Activated CD4-positive, CD25-positive, alpha-beta regulatory T cell (primary cell): Measurements from ENCODE around the gene TSPAN1.
A peak's percentile ranks its signal among the peaks of the same experiment; 100 is the strongest.

Experiments
- DNase-seq, 4 experiments: peaks; one replicate each; lab custom pipeline; 2025; lab: John Stamatoyannopoulos, UW

The TSPAN1 gene

GRCh38 chr1:46160212-46160611 is 14.7 kb upstream of the TSPAN1 start:
- DNase-seq = no peak

- DNase-seq = peak in 3 of 4 experiments; percentile 16 to 47 (median 40)
Observed at GRCh38 chr1:46166521-46167462, 8.1 kb upstream of the TSPAN1 start.

- no peak for DNase-seq
Observed at GRCh38 chr1:46168477-46168876, 6.4 kb upstream of the TSPAN1 start.

DNA sequence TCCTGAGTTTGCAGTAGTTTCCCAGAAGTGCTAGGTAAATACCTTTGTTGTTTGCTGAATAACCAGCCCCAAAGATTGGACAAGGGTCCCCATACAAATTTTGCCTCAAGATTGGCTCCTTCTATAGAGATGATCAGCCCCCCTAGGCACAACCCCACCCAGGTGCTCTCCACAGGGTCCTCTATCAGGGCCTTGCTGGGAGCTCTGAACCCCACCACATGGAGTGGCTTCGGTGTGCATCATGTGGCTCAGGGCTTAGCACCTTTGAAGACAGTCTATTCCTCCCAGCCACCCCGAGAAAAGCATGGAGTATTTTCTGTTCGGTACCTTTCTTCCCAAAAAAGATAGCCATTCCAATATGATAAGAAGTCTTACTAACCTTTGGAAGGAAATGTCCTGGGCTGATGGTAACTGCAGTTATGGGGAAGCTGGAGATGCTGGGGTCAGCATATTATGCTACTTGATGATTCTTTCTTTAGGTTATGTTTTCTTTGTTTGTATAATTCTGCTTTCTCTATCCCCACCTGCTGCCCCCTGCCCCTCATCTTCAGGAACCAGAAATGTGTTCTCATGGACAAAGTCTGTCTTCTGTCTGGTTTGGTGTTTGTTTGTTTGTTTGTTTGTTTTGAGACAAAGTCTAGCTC is 5.0 kb upstream of the TSPAN1 start:
- DNase-seq = no peak

GRCh38 chr1:46171351-46171750 is 3.5 kb upstream of the TSPAN1 start:
- DNase-seq = no peak

DNA sequence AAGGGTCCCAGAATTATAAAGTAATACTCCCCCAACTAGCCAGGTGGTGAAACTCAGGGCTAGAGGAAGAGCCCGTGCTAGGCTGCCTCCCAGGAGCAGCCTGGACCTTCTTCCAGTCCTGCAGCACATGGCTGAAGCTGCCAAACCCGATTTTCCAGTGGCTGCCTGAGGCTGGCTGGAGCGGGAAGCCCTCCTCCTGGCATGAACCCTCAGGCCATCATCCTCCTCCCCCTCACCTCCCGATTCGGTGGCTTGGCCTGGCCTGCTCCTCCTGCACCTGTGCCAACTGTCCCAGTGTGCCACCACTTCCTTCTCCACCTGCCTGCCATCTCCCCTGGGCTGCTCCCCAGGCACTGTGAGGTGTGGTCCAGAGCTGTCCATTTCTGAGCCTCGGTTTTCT is 3.0 kb upstream of the TSPAN1 start:
- DNase-seq = no peak

- DNase-seq = no peak
Observed at GRCh38 chr1:46172321-46172720, 2.6 kb upstream of the TSPAN1 start.

DNA sequence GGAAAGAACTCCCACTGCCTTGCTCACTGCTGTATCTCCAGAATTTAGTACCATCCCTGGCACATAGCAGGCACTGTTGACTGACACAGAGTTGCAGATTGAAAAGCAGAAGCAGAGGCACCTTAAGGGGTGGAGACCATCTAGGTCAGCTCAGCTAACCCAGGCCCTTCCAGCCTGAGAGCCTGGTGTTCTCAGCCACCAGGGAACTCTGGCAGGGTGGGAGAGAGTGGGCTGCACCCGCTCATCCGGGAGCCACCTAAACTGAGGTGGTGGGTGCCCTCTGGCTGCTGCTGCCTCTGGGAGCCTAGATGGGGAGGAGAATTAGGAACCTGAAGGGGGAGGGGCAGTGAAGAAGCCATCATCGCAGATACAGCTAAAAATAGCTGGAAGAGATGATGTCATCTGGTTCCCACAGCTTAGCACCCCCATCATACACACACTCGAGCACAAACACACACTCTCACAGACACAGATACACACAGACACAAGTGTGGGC is 1.5 kb upstream of the TSPAN1 start:
- no peak for DNase-seq

DNA sequence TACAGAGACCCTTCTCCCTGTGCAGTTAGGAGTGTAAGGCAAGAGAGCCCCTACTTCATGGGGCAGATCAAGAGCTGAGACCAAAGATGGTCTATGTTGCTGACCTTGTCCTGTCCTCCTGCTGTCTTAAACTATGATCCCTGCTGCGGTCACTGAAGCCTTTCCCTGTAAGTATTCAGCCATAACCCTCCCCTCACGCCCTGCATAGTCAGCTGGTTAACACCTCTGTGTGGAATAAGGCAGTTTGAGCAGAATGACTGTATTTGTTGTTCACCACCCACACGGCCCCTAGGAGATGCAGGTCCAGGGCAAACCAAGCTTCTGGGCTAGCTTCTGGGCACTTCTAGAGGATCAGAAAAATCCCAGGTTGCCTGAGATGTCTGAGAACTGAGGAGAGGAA is 356 bp downstream of the TSPAN1 start:
- DNase-seq = no peak

GRCh38 chr1:46176211-46176865 is 1.5 kb downstream of the TSPAN1 start, which contains the start of gene P3R3URF:
TSS of gene P3R3URF (minus strand) at chr1:46176488. CDS start at chr1:46176471, 17 bp downstream.
- no peak for DNase-seq

- DNase-seq = peak; percentile 30 to 46 (median 34)
Observed at GRCh38 chr1:46179138-46180081, 4.5 kb downstream of the TSPAN1 start.

DNA sequence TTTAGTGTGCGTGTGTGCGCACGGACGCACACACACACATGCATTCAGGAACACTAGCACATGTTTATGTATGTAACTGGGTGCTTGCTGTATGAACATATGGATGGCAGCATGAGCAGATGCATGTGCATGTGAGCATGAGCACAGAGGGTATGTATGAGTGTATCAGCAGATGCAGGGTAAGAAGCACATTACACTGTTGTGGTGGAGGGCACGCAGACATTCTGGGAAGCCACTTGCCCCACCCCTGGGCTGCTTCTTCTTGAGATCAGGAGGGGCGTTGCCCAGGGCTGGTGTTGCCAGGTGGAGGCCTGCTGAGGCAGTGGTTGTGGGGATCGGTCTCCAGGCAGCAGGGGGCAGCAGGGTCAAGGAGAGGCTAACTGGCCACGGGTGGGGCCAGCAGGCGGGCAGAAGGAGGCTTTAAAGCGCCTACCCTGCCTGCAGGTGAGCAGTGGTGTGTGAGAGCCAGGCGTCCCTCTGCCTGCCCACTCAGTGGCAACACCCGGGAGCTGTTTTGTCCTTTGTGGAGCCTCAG is 5.3 kb downstream of the TSPAN1 start:
- no peak for DNase-seq

- no peak for DNase-seq
Observed at GRCh38 chr1:46181343-46182260, 6.7 kb downstream of the TSPAN1 start.

GRCh38 chr1:46183079-46183847 is 8.4 kb downstream of the TSPAN1 start:
- DNase-seq = no peak

DNA sequence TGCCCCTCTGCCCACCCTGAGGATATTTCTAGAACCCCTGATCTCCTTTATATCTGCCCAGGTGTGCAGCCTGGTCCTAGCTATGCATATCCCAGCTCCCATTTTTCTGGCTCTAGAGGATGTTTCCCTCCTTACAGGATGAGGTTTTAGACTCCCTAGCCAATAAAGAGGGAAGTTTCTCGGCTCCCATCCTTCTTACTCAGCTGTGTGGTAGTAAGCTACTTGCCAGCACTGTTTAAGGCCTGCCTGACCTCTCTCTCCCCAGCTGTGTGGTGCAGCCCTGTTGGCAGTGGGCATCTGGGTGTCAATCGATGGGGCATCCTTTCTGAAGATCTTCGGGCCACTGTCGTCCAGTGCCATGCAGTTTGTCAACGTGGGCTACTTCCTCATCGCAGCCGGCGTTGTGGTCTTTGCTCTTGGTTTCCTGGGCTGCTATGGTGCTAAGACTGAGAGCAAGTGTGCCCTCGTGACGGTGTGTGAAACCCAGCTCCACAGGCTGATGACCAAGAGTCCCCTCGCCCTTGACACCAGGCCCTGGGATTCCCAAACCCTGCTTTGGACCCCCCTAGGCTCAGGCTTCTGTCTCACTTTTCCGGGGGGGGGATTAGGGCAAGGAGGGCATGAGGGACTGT is 9.2 kb downstream of the TSPAN1 start:
- DNase-seq = no peak

- DNase-seq = no peak
Observed at GRCh38 chr1:46184920-46185658, 10.2 kb downstream of the TSPAN1 start.

DNA sequence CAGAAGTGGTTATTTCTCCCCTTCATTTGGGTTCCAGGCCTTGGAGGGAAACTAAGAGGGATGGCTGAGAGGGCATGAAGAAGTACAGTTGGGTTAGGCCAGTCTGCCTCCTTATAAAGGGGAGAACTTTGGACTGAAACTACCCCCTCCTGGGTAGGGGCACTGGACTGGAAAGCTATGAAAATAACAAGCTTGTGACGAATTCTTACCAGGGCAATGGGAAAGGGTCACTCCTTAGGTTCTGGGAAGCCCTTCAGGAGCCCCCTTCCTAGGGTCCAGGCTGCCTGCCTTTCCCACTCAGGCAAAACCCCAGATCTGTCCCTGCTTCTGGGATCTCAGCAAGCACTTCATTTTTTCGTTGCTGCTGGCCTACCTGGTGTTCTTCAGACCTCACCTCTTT is 11.2 kb downstream of the TSPAN1 start:
- no peak for DNase-seq
